NCI-H69 (cell line): ENCODE data around the gene RNU5D-1.

Source experiments
- DNase-seq: peaks from one replicate; lab custom pipeline; 2025; lab: John Stamatoyannopoulos, UW

Gene RNU5D-1

GRCh38 chr1:44733365-44733764 is 2.4 kb upstream of the RNU5D-1 start:
- no peak for DNase-seq

DNA sequence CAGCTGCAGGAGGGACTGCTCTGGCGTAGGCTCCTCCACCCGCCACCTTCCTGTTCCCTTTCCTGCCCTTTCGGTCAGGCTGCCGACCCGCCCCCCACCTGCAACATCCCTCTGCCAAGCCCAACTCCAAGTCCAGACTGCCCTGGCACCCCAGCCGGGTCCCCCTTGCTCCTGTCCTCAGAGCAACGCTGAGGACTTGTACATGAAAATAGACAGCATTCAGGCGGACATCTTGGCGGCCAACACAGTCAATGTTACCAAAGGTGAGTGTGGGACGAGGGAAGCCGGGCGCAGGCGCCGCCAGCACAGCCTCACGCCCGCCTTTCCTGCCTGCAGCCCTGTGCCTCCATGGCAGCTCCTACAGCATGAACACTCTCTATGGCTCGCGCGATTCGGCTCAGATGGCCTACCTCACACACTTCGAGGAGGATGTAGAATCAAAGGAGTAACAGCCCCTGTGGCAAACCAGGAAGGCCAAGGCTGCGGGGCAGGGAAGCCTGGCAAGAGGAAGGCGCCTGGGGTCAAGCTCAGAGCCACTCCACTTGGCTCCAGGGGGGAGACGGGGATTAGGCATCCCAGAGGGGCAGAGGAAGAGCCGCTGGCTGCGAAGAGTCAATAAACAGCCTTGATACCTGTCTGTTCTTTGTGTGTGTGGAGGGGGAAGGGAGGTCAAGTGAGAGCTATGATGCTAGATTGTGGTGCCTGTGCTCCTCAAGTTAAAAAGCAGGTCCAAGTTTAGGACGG is 5.8 kb downstream of the RNU5D-1 start:
- no peak for DNase-seq

GRCh38 chr1:44724296-44724954 is 6.5 kb downstream of the RNU5D-1 start:
- no peak for DNase-seq

DNA sequence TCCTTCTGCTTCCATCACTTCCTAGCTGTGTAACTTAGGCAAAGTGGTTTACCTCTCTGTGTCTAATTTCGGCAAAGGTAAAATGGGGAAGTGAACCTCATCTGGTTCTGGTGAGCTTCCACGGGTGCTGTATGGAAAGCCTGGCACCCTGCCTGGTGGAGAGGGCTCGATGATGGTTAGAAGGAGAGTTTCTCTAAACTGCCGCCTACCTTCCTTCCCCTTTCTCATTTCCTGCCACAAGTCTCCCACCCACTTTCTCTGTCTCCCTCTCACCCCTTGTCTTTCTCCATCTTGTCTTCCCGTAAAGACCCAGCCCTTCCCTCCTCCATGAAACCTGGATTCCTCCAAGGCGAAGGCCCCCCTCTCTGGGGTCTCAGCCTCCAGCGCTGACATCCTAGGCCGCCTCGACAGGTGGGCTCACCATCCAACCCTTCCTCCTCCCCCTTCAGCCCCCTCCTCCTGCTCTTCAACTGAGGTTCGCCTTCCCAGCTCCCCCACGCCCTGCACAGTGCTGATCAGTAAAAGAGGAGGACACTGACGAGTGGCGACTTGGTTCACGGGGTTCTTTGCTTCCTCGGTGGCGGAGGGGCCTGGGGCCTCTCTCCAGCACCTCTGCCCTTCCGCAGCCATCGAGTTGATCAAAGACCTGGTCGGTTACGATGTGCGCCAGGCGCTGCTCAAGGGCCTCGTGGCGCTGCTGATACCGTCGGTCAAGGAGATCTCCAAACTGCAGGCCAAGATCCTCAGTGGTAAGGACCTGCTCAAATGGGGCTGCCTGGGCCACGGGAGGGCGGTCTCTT is 7.3 kb downstream of the RNU5D-1 start:
- DNase-seq: no peak

- DNase-seq: no peak
These were observed 7.9 kb downstream of the RNU5D-1 start for GRCh38 chr1:44723064-44723463.

DNA sequence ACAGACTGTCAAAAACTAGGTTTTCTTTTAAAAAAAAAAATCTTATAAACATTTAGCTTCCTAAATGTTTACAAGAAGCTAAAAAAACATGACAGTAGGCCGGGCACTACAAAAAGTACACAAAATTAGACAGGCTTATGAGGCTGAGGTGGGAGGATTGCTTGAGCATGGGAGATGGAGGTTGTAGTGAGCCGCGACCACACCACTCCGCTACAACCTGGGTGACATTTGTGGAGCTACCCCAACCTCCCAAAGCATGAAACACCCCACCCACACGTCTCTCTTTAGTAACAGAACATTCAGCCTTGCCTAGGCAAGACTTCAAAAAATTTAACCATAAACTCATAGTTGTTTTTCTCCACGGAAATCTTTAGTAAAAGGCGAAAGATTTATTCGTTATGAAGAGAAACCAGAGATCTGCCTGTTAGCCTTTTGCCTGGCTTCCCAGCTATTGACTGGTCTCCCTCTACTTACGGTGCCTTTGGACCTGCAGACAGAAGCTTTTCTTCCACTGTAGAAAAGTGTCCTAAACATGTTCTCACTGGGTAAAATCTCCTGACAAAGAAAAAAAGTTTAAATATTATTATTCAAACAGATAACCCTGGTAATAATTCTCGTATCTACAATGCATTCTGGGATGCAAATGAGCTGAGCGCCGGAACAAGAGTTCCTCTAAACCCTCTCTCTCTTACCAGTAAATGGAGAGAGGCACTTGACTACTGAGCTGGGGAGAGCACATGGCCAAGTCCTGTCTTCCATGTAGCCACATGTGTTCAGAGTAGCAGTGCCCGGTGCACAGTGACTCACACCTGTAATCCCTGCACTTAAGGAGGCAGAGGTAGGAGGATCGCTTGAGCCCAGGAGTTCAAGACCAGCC is 9.2 kb downstream of the RNU5D-1 start:
- DNase-seq: no peak

GRCh38 chr1:44720281-44720680 is 10.7 kb downstream of the RNU5D-1 start:
- no peak for DNase-seq

DNA sequence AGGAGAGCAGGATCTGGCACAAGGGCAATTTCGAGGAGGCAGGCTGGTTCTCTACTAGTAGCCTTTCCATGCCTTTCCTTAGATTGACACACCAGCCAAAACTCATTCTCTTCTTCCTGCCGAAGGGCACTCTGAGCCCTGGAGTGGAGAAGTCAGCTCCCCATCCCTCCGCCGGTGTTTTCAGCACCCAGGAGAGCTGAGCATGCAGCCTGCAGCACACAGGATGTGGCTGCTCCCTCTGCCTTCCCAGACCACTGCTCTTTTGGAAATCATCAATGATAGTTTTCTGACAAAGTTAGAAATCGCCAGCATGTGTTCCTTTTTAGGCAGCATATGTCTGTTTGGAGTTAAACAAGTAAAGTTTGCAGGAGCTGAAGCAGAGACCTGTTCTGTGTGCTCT is 11.7 kb downstream of the RNU5D-1 start:
- no peak for DNase-seq

DNA sequence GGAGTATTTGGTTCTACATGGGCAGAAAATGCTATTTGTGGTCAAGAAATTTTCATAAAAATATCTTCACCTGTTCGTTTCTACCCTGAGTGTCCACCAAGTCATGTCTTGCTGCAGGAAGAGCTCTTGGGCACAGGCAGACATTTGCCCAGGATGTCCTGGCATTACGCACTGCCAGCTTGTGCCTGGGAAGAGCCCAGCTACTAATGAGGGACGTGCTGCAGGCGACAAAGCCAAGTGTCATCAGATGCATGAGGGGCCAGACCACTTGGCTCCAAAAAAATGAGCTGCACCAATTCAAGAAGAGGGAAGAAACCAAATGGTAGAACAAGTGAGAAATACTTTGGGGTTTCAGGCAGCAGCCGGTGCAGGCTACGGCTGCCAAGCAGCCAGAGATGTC is 12.9 kb downstream of the RNU5D-1 start:
- no peak for DNase-seq

GRCh38 chr1:44717653-44718052 is 13.3 kb downstream of the RNU5D-1 start:
- no peak for DNase-seq

DNA sequence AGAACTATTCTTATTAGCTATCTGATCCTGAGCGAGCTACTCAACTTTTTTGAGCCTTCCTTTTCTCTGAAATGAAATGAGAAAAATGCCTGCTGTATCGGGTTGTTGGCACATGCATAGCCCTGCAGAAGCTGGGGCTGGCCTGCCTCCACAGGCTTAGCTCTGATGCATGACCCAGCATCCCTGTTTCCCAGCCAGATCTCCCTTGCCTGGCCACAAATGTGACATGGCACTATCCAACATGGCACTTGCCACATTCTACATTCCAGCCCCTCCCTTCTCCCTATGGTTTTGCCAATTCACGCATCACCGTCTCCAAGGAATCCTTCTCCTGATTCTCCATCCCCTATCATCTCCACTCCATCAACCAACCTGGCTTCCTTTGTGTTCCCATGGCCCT is 13.8 kb downstream of the RNU5D-1 start:
- DNase-seq: no peak

- DNase-seq: peak; percentile 63
These were observed 15.9 kb downstream of the RNU5D-1 start for GRCh38 chr1:44714944-44715571.

- DNase-seq: no peak
These were observed 16.4 kb downstream of the RNU5D-1 start for GRCh38 chr1:44714532-44714931.

DNA sequence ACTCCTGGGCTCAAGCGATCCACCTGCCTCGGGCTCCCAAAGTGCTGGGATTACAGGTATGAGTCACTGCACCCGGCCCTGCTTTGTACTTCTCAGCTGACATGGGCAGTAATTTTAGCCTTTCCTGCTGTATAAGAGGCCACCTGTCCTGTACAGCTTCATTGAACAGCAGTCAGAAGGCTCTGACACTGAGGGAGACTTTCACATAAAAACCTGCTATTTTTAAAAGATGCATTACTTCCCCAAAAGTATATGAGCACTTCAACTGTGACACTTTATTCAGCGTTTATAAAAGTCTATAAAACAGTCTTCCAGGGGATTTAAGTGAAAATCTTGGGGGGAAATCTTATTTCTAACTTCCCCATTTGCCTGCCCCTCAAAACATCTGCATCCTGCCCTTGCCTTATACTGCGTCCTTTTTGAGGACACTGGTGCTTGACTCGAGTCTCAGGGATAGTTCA is 17.6 kb downstream of the RNU5D-1 start:
- DNase-seq: peak; percentile 56

DNA sequence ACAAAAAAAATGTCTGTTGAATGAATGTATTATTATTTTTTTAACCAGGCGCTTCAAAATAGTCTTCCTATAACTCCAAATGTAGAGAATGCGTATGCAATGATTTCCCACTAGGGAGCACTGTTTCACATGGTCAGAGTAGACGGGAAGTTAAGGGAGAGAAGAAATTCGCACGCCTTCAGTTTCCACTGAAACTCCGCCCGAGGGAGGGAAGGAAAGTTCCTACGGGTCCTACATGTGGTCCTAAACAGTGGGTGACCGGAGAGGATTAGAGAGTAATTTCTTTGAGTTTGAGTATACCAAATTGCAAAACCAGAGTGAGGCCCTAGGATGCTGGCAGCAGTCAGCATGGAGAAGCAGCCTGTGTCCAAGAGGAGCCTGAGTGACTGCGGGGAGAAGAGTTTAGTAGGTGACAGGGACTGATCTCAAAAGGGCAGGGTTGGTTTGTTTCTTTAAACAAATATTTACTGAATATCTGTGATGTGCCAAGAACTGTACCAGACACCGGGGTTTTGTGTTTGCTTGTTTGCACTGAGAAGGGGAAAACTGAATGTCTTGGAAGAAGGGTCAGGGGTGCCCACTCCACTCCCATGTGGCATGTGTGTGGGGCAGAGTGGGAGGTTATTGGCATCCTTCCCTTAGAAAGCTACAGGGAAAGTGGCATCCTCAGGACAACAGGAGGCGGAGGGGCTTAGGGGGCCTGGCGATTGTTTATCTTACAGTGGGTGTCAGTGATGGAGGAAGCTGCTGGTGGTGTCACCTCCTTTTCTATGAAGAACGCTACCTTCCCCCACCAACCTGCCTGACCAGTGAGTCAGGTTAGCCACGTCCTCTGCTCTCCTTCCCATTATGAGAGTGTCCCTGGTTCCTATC is 22.8 kb downstream of the RNU5D-1 start:
- peak; percentile 30 for DNase-seq

DNA sequence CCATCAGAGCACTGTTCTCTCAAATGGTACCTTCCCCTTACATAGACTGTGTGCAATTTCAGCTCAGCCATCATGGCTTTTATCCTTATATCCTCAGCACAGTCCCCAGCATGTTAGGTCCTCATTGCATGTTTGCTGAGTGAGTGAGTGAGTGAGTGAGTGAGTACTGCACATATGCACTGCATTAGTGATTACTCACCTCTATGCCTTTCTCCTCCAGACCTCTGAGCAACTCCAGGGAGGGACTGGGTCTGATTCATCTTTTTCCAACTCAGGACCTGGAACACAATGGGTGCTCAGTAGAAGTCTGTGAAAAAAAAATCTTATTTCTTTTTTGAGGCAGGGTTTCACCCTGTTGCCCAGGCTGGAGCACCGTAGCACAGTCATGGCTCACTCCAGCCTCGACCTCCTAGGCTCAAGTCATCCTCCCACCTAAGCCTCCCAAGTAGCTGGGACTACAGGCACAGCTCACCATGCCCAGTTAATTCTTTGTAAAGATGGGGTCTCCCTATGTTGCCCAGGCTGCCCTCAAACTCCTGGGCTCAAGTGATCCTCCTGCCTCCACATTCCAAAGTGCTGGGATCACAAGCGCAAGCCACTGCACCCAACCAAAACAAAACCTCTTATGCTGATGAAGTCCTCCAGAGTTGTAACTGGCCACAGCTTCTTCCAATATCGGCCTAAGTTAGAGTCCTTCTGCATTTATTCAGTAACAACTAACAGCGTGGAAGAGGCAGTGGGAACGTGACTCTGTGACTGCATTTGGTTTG is 23.7 kb downstream of the RNU5D-1 start:
- no peak for DNase-seq

GRCh38 chr1:44705938-44706337 is 25.0 kb downstream of the RNU5D-1 start:
- peak; percentile 61 for DNase-seq

- no peak for DNase-seq
These were observed 25.5 kb downstream of the RNU5D-1 start for GRCh38 chr1:44705470-44705869.

DNA sequence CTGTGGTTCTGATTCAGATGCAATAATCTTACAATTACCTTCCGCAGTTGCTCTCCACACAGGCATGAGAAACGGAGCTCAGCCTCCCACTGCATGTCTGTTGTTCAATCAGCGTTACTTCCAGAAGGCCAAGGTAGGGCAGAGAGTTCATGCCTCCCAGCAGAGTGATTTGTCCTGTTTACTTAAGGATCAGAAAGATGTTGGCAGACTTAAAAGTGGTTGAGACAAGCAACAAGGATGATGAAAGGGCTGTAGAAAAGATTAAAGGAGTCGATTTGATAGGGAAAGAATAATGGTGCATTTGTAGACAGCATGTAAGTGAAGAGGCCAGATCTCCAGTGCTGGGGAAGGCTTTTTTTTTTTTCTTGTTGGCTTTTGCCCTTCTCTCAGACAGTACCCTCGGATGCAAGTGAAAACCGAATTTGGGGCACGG is 29.8 kb downstream of the RNU5D-1 start:
- DNase-seq: no peak

DNA sequence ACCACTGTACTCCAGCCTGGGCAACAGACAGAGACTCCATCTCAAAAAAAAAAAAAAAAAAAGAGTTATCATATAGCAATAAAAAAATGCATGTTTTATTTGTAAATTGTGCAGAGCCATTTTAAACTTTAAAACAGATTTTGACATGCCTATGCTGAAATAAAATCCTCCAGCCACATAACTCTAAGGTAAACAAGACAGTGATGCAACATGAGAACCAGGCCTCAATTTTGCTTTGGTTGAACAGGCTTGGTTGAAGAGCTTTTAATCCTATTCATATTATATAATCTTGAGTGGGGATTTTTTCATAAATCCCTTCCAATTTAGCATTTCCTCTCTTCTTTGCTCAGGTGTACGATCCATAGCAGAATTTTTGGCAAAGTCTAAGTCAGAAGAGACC is 30.4 kb downstream of the RNU5D-1 start:
- DNase-seq: no peak
